Nephron progenitor cell (in vitro differentiated cells): Measurements from ENCODE around the gene GUK1.

Source experiments
- DNase-seq: peaks from one replicate; pipeline ENCODE4 v3.0.0; 2021
- H3K27ac Mint-ChIP-seq: 2 replicates; pipeline ENCODE4 v1.8.0; 2021; ENCODE audit warnings: mild to moderate bottlenecking, moderate library complexity, mixed read lengths
- H3K27me3 Mint-ChIP-seq: 2 replicates; pipeline ENCODE4 v1.8.0; 2021; ENCODE audit warnings: mild to moderate bottlenecking, low read depth, mixed read lengths; ENCODE audit not compliant: poor library complexity
- H3K36me3 Mint-ChIP-seq: 2 replicates; pipeline ENCODE4 v1.8.0; 2021; ENCODE audit warnings: low read depth, mixed read lengths
- H3K4me1 Mint-ChIP-seq: 2 replicates; pipeline ENCODE4 v1.8.0; 2021; ENCODE audit warnings: mixed read lengths
- H3K4me3 Mint-ChIP-seq: 2 replicates; pipeline ENCODE4 v1.8.0; 2021; ENCODE audit warnings: mild to moderate bottlenecking, moderate library complexity, mixed read lengths
- H3K9me3 Mint-ChIP-seq: 2 replicates; pipeline ENCODE4 v1.8.0; 2021; ENCODE audit warnings: mild to moderate bottlenecking, moderate library complexity, mixed read lengths
- TF ChIP-seq, protein P1 (sequence below): fragments of 200-600 bp; sonication (generic); IDR thresholded peaks from 2 replicates; pipeline ENCODE4 v1.5.0; 2021; ENCODE audit warnings: antibody characterized with exemption

Gene GUK1

DNA sequence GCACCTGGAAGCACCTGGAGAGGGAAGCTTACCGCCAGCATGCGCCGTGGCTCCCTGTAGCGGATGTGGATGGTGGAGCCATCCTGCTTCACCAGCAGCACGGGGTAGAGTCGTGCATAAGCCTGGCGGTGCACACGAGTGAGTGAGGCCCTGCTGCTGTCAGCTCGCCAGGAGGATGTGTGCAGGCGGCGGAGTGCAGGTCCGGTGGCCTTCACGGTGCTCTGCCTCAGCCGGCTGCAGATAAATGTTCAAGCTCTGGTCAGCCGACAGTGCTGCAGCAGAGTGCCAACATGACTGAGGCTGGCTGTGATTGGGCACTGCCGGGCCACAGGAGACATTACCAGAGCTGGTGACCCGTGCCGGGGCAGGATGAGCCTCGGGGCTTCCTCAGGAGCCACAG is 32.4 kb upstream of the GUK1 start:
- no peak overlapping the region for H3K27ac Mint-ChIP-seq
- DNase-seq, result no peak
- no peaks in the 10 kb centered on the region for H3K9me3 Mint-ChIP-seq
- H3K4me1 Mint-ChIP-seq, result peaks cover 39% of the 10 kb centered on the region
- H3K36me3 Mint-ChIP-seq, result no peaks in the 10 kb centered on the region
- peak overlapping the region; percentile 95 for H3K4me3 Mint-ChIP-seq
- H3K27me3 Mint-ChIP-seq, result peaks cover 14% of the 10 kb centered on the region
- TF ChIP-seq, protein P1, sequence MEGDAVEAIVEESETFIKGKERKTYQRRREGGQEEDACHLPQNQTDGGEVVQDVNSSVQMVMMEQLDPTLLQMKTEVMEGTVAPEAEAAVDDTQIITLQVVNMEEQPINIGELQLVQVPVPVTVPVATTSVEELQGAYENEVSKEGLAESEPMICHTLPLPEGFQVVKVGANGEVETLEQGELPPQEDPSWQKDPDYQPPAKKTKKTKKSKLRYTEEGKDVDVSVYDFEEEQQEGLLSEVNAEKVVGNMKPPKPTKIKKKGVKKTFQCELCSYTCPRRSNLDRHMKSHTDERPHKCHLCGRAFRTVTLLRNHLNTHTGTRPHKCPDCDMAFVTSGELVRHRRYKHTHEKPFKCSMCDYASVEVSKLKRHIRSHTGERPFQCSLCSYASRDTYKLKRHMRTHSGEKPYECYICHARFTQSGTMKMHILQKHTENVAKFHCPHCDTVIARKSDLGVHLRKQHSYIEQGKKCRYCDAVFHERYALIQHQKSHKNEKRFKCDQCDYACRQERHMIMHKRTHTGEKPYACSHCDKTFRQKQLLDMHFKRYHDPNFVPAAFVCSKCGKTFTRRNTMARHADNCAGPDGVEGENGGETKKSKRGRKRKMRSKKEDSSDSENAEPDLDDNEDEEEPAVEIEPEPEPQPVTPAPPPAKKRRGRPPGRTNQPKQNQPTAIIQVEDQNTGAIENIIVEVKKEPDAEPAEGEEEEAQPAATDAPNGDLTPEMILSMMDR, result no peak

DNA sequence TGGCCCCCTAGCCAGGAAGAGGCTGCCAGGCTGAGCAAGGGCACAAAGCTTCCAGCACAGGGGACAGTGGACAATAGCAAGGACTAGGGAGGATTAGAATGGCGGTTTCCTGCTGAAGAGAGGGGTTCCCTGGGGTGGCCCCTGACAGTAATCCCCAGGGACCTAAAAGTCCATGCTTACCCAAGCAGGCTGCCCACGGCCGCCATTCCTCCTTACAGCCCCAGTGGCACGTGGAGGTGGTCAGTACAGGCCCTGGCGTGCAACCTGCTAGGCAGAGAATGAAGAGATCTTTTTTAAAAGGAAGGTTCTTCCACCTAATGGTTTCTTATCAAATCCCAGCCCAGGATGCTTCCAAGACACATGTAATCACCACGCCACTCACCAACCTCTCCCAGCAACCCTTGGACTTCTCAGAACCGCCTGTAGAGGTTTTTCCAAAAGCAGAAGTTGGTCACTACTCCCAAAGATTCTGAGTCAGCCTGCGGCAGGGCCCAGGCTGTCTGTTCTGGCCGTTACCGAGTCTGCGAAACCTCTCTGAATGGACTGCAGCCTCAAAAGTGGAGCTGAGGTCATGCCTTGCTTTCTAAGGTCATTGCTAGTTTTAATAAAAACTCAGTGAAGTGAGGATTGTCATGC is 31.9 kb upstream of the GUK1 start:
- DNase-seq, result no peak
- Mint-ChIP-seq H3K36me3 (no peaks in the 10 kb centered on the region), H3K4me1 (peaks cover 37% of the 10 kb centered on the region), H3K27ac (peak overlapping the region; percentile 59), H3K4me3 (peak overlapping the region; percentile 95), H3K9me3 (no peaks in the 10 kb centered on the region), H3K27me3 (peaks cover 19% of the 10 kb centered on the region)
- TF ChIP-seq, protein P1, result no peak

DNA sequence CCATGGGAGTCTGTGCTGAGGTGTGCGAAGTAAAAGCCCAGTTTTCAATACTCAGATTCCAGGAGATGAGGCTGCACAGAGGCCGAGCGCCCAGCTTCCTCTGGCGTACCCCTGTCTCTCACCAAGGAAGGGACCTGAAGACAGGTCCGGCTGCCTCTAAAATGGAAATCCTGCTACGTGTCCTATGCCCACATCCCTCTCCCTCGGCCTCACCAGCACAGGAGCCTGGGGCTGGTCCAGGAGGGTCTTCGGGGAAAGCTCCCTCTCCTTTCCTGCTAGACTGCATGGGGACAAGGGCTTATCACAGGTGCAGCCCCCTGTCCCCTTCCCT is 31.4 kb upstream of the GUK1 start:
- DNase-seq, result no peak
- H3K9me3 Mint-ChIP-seq, result no peaks in the 10 kb centered on the region
- H3K27me3 Mint-ChIP-seq, result peaks cover 24% of the 10 kb centered on the region
- H3K4me3 Mint-ChIP-seq, result peak overlapping the region; percentile 95
- H3K36me3 Mint-ChIP-seq, result no peaks in the 10 kb centered on the region
- H3K4me1 Mint-ChIP-seq, result peaks cover 33% of the 10 kb centered on the region
- peak overlapping the region; percentile 59 for H3K27ac Mint-ChIP-seq
- TF ChIP-seq, protein P1, result no peak

DNA sequence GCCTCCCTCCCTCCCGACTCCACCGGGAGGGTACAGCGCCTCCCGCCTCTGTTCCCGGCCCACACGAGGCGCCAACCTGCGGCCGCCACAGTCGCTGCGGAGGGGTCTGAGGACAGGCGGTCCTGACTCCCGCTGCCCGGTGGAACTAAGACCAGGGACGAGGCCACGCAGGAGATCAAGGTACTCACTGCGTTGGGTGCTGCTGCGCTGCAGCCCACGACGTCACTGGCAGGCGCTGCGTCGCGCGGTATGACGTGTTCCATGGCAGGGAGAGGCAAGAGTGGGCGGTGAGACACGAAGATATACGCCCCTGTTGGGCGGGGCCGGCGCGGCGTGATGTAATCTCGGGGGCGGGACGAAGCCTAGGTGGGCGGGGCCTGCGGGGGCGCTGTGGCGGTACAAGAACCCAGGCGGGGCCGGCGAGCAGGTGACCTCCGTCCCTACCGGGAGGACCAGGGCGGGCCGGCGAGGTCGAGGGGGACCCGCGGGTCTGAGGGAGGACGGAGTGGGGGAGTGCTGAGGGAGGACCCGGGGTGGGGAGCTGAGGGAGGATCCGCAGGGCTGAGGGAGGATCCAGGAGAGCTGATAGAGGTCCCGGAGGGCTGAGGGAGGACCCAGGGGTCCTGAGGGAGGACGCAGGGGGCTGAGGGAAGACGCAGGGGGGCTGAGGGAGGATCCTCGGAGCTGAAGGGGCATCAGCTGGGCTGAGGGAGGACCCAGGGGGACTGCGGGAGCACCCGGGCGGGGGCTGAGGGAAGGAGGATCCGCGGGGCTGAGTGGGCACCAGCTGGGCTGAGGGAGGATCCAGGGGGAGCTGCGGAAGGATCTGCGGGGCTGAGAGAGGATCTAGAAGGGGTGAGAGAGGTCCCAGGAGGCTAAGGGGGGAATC is 30.8 kb upstream of the GUK1 start, which contains the start of gene MRPL55:
Gene MRPL55 (minus strand): TSS at position 227 of the 889 bp plus-strand sequence. CDS start 1,039 bp downstream, outside the sequence.
- Mint-ChIP-seq H3K4me1 (peaks cover 28% of the 10 kb centered on the region), H3K27ac (peak within 1 kb of the TSS; percentile 95), H3K4me3 (peak within 1 kb of the TSS; percentile 95), H3K36me3 (no peaks in the 10 kb centered on the region), H3K9me3 (no peaks in the 10 kb centered on the region), H3K27me3 (peaks cover 24% of the 10 kb centered on the region)
- TF ChIP-seq, protein P1, result no peak
- DNase-seq, result peak; percentile 99

DNA sequence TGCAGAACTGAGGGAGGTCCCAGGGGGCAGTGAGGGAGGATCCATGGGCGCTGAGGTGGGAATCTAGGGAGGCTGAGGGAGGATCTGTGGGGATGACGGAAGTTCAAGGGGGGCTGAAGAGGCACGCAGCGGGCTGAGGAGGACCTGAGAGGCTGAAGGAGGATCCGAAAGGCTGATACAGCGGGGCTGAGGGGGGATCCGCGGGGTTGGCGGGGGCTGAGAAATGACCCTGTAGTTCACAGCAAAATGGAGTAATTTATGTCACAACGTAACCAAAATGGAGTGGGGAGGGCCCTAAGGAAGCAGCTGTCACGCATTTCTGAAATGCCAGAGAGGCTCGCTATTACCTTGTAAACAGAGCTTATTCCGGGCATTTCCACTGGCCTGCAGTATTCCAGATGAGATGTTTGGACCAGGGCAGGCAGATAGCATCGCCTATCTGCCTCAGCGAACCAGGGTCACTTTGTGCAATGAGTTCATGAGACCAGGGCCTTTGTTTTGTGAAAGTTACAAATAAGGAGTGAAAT is 30.1 kb upstream of the GUK1 start:
- DNase-seq, result no peak
- no peaks in the 10 kb centered on the region for H3K36me3 Mint-ChIP-seq
- H3K4me3 Mint-ChIP-seq, result peak overlapping the region; percentile 95

More for the DNA sequence above, 30.1 kb upstream of the GUK1 start:
- TF ChIP-seq, protein P1, result no peak
- Mint-ChIP-seq H3K27me3 (peaks cover 27% of the 10 kb centered on the region), H3K4me1 (peaks cover 23% of the 10 kb centered on the region), H3K9me3 (peaks cover 4% of the 10 kb centered on the region), H3K27ac (peak overlapping the region; percentile 70)
